IMR-90 (cell line): Measurements from ENCODE around the gene CLK2. TPM values are rescaled to one million over a fixed set of nuclear protein-coding genes. Genes with fewer than 3 reads are reported as not detected.

Experiments used
- ATAC-seq: fragments of 200-7000 bp; cut with Tn5 transposase; 2 replicates; pipeline ENCODE4 v1.9.1; 2020; ENCODE audit warnings: low read depth, mild to moderate bottlenecking, moderate library complexity
- BruUV-seq: library from RNA; stranded (reverse); fragments of 400-500 nt; replicated peaks from 2 replicates; lab custom pipeline; 2021; lab: Mats Ljungman, UMichigan
- CTCF ChIA-PET: fragments of 300-600 bp; formaldehyde crosslinking; extraction: SDS; loops from one replicate; lab custom pipeline; 2021; ENCODE audit warnings: antibody characterized with exemption; lab: Yijun Ruan, JAX
- POLR2A ChIA-PET: fragments of 300-600 bp; sonication (Branson Sonifier 250); formaldehyde crosslinking; loops from one replicate; lab custom pipeline; 2022; ENCODE audit warnings: antibody characterized with exemption; ENCODE audit not compliant: unreplicated experiment; lab: Charles Lee
- DNase-seq: peaks from one replicate; pipeline ENCODE4 v3.0.0; 2013
- H2AFZ ChIP-seq: replicated peaks from 2 replicates; pipeline ENCODE3; 2013; ENCODE audit warnings: low read length, mild to moderate bottlenecking; ENCODE audit not compliant: poor library complexity
- H2AK5ac ChIP-seq: 2 replicates; pipeline ENCODE4 v1.6.1; 2013; ENCODE audit warnings: low read depth, low read length, inconsistent platforms
- H2AK9ac ChIP-seq: replicated peaks from 2 replicates; pipeline ENCODE3; 2013; ENCODE audit warnings: mild to moderate bottlenecking, low read depth, low read length, moderate library complexity; ENCODE audit not compliant: poor library complexity
- H2BK120ac ChIP-seq: 2 replicates; pipeline ENCODE4 v1.6.1; 2013; ENCODE audit warnings: low read depth, low read length, inconsistent platforms
- H2BK15ac ChIP-seq: 3 replicates; pipeline ENCODE4 v1.6.1; 2013; ENCODE audit warnings: low read depth, low read length, inconsistent platforms
- H2BK20ac ChIP-seq: 2 replicates; pipeline ENCODE4 v1.6.1; 2013; ENCODE audit warnings: low read depth, mild to moderate bottlenecking, inconsistent platforms, low read length, moderate library complexity
- H2BK5ac ChIP-seq: 2 replicates; pipeline ENCODE4 v1.6.1; 2013; ENCODE audit warnings: mild to moderate bottlenecking, low read depth, low read length, inconsistent platforms; ENCODE audit not compliant: poor library complexity, severe bottlenecking
- H3K14ac ChIP-seq: replicated peaks from 2 replicates; pipeline ENCODE4 v1.6.1; 2013; ENCODE audit warnings: low read depth, low read length, inconsistent platforms
- H3K18ac ChIP-seq: 2 replicates; pipeline ENCODE4 v1.6.1; 2013; ENCODE audit warnings: low read depth, low read length, control low read depth
- H3K23ac ChIP-seq: 2 replicates; pipeline ENCODE4 v1.6.1; 2013; ENCODE audit warnings: low read depth, low read length, inconsistent platforms
- H3K27ac ChIP-seq: 2 replicates; pipeline ENCODE4 v1.5.1; 2013; ENCODE audit warnings: mild to moderate bottlenecking, control low read depth, low read length; ENCODE audit not compliant: insufficient read depth
- H3K27me3 ChIP-seq: 2 replicates; pipeline ENCODE4 v1.6.1; 2013; ENCODE audit warnings: low read length; ENCODE audit not compliant: control insufficient read depth, insufficient read depth
- H3K36me3 ChIP-seq: 2 replicates; pipeline ENCODE4 v1.6.1; 2013; ENCODE audit warnings: low read length, mixed read lengths; ENCODE audit not compliant: control insufficient read depth, insufficient read depth
- H3K4ac ChIP-seq: 2 replicates; pipeline ENCODE4 v1.6.1; 2013; ENCODE audit warnings: low read depth, low read length, inconsistent platforms
- H3K4me1 ChIP-seq: 2 replicates; pipeline ENCODE4 v1.6.1; 2013; ENCODE audit warnings: low read length, mixed read lengths; ENCODE audit not compliant: control insufficient read depth, insufficient read depth
- H3K4me2 ChIP-seq: 2 replicates; pipeline ENCODE4 v1.6.1; 2013; ENCODE audit warnings: low read depth, mild to moderate bottlenecking, control low read depth, low read length, moderate library complexity
- H3K4me3 ChIP-seq: 2 replicates; pipeline ENCODE4 v1.5.1; 2013; ENCODE audit warnings: low read depth, mild to moderate bottlenecking, control low read depth, low read length, moderate library complexity; ENCODE audit not compliant: insufficient read depth
- H3K56ac ChIP-seq: 2 replicates; pipeline ENCODE4 v1.6.1; 2013; ENCODE audit warnings: low read length, inconsistent platforms; ENCODE audit not compliant: insufficient read depth; ENCODE audit errors: extremely low read depth
- H3K79me1 ChIP-seq, 2 experiments: 2 replicates each; pipeline ENCODE4 v1.6.1; 2013; ENCODE audit warnings: low read length in 2 of 2, inconsistent platforms in 1 of 2, low read depth in 1 of 2
- H3K9ac ChIP-seq: 2 replicates; pipeline ENCODE4 v1.6.1; 2013; ENCODE audit warnings: low read depth, low read length, control low read depth
- H3K9me1 ChIP-seq: 2 replicates; pipeline ENCODE4 v1.6.1; 2013; ENCODE audit warnings: low read length, inconsistent platforms; ENCODE audit not compliant: insufficient read depth
- H3K9me3 ChIP-seq: 2 replicates; pipeline ENCODE4 v1.6.1; 2013; ENCODE audit warnings: low read length; ENCODE audit not compliant: control insufficient read depth, insufficient read depth
- H4K20me1 ChIP-seq: 2 replicates; pipeline ENCODE4 v1.6.1; 2013; ENCODE audit warnings: low read length, inconsistent platforms; ENCODE audit not compliant: insufficient read depth
- H4K5ac ChIP-seq: 2 replicates; pipeline ENCODE4 v1.6.1; 2013; ENCODE audit warnings: mild to moderate bottlenecking, low read depth, low read length, control low read depth
- H4K8ac ChIP-seq, 2 experiments: 2 replicates each; pipeline ENCODE4 v1.6.1; 2013; ENCODE audit warnings: low read depth in 2 of 2, low read length in 2 of 2, control low read depth in 1 of 2, inconsistent platforms in 1 of 2
- H4K91ac ChIP-seq: 2 replicates; pipeline ENCODE4 v1.6.1; 2013; ENCODE audit warnings: low read depth, low read length, inconsistent platforms; ENCODE audit not compliant: insufficient read depth
- FOS ChIP-seq: fragments of 150-350 bp; IDR thresholded peaks from 2 replicates; pipeline ENCODE4 v1.6.1; 2016; ENCODE audit warnings: low read depth, low read length
- MAFK ChIP-seq: IDR thresholded peaks from 2 replicates; pipeline ENCODE4 v1.6.1; 2012; ENCODE audit warnings: low read depth, low read length, improper control_type of control experiment
- MAZ ChIP-seq: IDR thresholded peaks from 2 replicates; pipeline ENCODE4 v1.6.1; 2012; ENCODE audit warnings: low read depth, mild to moderate bottlenecking, low read length, improper control_type of control experiment, moderate library complexity, borderline replicate concordance
- MXI1 ChIP-seq: IDR thresholded peaks from 2 replicates; pipeline ENCODE4 v1.6.1; 2012; ENCODE audit warnings: low read depth, mild to moderate bottlenecking, low read length, moderate library complexity, borderline replicate concordance
- POLR2A ChIP-seq: IDR thresholded peaks from 2 replicates; pipeline ENCODE4 v1.6.1; 2012; ENCODE audit warnings: mild to moderate bottlenecking, low read depth, low read length
- WGBS, 2 experiments: methylation state at CpG; one replicate each; pipeline versions ENCODE4 v1.1.5 to v1.1.7; 2013; ENCODE audit warnings: missing lambda C conversion rate in 2 of 2; ENCODE audit not compliant: insufficient read length in 1 of 2; ENCODE audit errors: extremely low coverage in 2 of 2; 5-methylcytosine and 5-hydroxymethylcytosine counted together
- dilution Hi-C: fragments of 300-500 bp; cut with HindIII; formaldehyde crosslinking; loops from one replicate; pipeline ENCODE4 v1.14.3; 2018; ENCODE audit warnings: low sequenced_read_pairs; ENCODE audit not compliant: unreplicated experiment
- in situ Hi-C: fragments of 300-500 bp; cut with MboI; formaldehyde crosslinking; loops from 3 replicates; pipeline ENCODE4 v1.14.3; 2019; ENCODE audit warnings: low sequenced_read_pairs, inconsistent platforms, mixed read lengths
- intact Hi-C: fragments of 100-400 bp; cut with micrococcal nuclease; formaldehyde crosslinking; loops from 2 replicates; pipeline ENCODE4 v1.10.0; 2022
- polyA plus RNA-seq, 3 experiments: library from polyadenylated mRNA; depleted of rRNA; stranded (reverse); fragments of >200 nt; gene quantifications; 2 replicates each; pipeline ENCODE4 v1.2.3, GENCODE V29; 2012; ENCODE audit warnings: low replicate concordance in 1 of 3
- total RNA-seq: library from RNA; depleted of rRNA; stranded (reverse); fragments of >200 nt; gene quantifications from 2 replicates; pipeline ENCODE4 v1.2.3, GENCODE V29; 2012
- TF ChIP-seq, protein P1 (sequence below): fragments of 150-350 bp; IDR thresholded peaks from 2 replicates; pipeline ENCODE4 v1.6.1; 2016; ENCODE audit warnings: low read depth, mild to moderate bottlenecking, low read length, moderate library complexity, borderline replicate concordance

Gene CLK2
- total and polyA plus RNA-seq, 2 of the 4 experiments (the other 2 are of a cell fraction): 19.7 to 61.2 TPM

DNA sequence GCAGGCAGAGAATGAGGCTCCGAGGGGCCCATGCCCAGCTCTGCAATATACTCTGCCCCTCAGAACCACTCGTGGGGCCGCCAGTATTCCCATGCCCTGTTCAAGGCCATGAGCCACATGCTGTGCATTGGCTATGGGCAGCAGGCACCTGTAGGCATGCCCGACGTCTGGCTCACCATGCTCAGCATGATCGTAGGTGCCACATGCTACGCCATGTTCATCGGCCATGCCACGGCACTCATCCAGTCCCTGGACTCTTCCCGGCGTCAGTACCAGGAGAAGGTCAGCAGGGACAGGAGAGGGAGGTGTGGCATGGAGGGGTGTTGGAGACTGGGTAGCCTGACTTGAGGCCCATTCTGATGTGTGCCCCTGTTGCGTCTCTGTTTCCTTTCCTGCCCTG lies 11.2 kb upstream of the CLK2 start:
- Histone ChIP-seq H3K27me3 (no peaks in the 10 kb centered on the region), H3K4ac (no peak overlapping the region), H3K14ac (no peak overlapping the region), H2BK5ac (no peak overlapping the region), H3K4me2 (no peak overlapping the region), H2AK5ac (no peak overlapping the region), H3K23ac (no peak overlapping the region), H2AK9ac (no peak overlapping the region), H2BK120ac (no peak overlapping the region), H4K5ac (no peak overlapping the region), H4K91ac (no peak overlapping the region), H3K56ac (no peak overlapping the region), H2AFZ (no peak overlapping the region), H3K9me3 (no peaks in the 10 kb centered on the region), H3K18ac (no peak overlapping the region), H3K79me1 (no peaks in the 10 kb centered on the region), H4K8ac (no peak overlapping the region), H2BK20ac (no peak overlapping the region), H3K4me3 (no peak overlapping the region), H3K36me3 (no peaks in the 10 kb centered on the region), H3K9ac (no peak overlapping the region), H4K20me1 (no peaks in the 10 kb centered on the region), H3K4me1 (no peaks in the 10 kb centered on the region), H3K9me1 (peaks cover 3% of the 10 kb centered on the region; the same call in 1 of the 2 replicates), H3K27ac (no peak overlapping the region), H2BK15ac (no peak overlapping the region)
- POLR2A ChIA-PET: no interaction called here
- no TSS peak for BruUV-seq
- ATAC-seq (no peak), DNase-seq (no peak)
- CTCF ChIA-PET: no interaction called here
- 53% methylated on average over 3 of the region's 12 CpGs; no CpG with 5 or more reads in 1 of the 2 experiments for WGBS, 2 experiments
- dilution Hi-C loops: no loop called here
- TF ChIP-seq MAZ: no peak
- no peak for TF ChIP-seq MAFK
- no peak for TF ChIP-seq POLR2A
- no peak for TF ChIP-seq FOS
- no peak for TF ChIP-seq MXI1
- TF ChIP-seq, protein P1, sequence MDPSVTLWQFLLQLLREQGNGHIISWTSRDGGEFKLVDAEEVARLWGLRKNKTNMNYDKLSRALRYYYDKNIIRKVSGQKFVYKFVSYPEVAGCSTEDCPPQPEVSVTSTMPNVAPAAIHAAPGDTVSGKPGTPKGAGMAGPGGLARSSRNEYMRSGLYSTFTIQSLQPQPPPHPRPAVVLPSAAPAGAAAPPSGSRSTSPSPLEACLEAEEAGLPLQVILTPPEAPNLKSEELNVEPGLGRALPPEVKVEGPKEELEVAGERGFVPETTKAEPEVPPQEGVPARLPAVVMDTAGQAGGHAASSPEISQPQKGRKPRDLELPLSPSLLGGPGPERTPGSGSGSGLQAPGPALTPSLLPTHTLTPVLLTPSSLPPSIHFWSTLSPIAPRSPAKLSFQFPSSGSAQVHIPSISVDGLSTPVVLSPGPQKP: no peak
- in situ Hi-C loops: no loop called here
- intact Hi-C loops: no loop called here
